ENCODE measurements around the gene CRTAC1.

CRTAC1 gene

GRCh38 chr10:97914171-97914836 lies 116.1 kb downstream of the CRTAC1 start:
- TF ChIP-seq CTCF (IDR thresholded peaks at IDR 0.05; ENCODE audit: insufficient read depth, low read length) (no peak), POLR2AphosphoS5 (IDR thresholded peaks at IDR 0.05; ENCODE audit: low read depth) (no peak), SPI1 (IDR thresholded peaks at IDR 0.05; ENCODE audit: borderline replicate concordance, low read depth) (no peak), GABPA (IDR thresholded peaks at IDR 0.05; ENCODE audit: low read depth) (no peak), REST (IDR thresholded peaks at IDR 0.05; ENCODE audit: insufficient replicate concordance, low read depth) (no peak)
- no peak overlapping the region for H3K4me3 ChIP-seq (replicated peaks; ENCODE audit: insufficient read depth, low read length)
- H3K27me3 ChIP-seq (ENCODE audit: insufficient read depth, poor library complexity, severe bottlenecking): no peaks in the 10 kb centered on the region

GRCh38 chr10:97913614-97914013 lies 116.8 kb downstream of the CRTAC1 start:
- DNase-seq (ENCODE audit: low read depth in 1 of 2, low spot score in 1 of 2): no peak
- TF ChIP-seq GABPA (IDR thresholded peaks at IDR 0.05; ENCODE audit: low read depth): no peak
- no peak for TF ChIP-seq SPI1 (IDR thresholded peaks at IDR 0.05; ENCODE audit: borderline replicate concordance, low read depth)
- no peak for TF ChIP-seq POLR2AphosphoS5 (IDR thresholded peaks at IDR 0.05; ENCODE audit: low read depth)
- TF ChIP-seq REST (IDR thresholded peaks at IDR 0.05; ENCODE audit: insufficient replicate concordance, low read depth): no peak
- H3K27me3 ChIP-seq (ENCODE audit: insufficient read depth, poor library complexity, severe bottlenecking): no peaks in the 10 kb centered on the region

More at GRCh38 chr10:97914171-97914836, 116.1 kb downstream of the CRTAC1 start:
- no peak overlapping the region for H3K27ac ChIP-seq (replicated peaks)
- DNase-seq (ENCODE audit: low read depth in 1 of 2, low spot score in 1 of 2): no peak

GRCh38 chr10:97913193-97913592 lies 117.2 kb downstream of the CRTAC1 start:
- Histone ChIP-seq H3K4me3 (replicated peaks; ENCODE audit: insufficient read depth, low read length) (no peak overlapping the region), H3K27me3 (ENCODE audit: insufficient read depth, poor library complexity, severe bottlenecking) (no peaks in the 10 kb centered on the region), H3K27ac (replicated peaks) (no peak overlapping the region)
- no peak for DNase-seq (ENCODE audit: low read depth in 1 of 2, low spot score in 1 of 2)
- TF ChIP-seq POLR2AphosphoS5 (IDR thresholded peaks at IDR 0.05; ENCODE audit: low read depth) (no peak), GABPA (IDR thresholded peaks at IDR 0.05; ENCODE audit: low read depth) (no peak), REST (IDR thresholded peaks at IDR 0.05; ENCODE audit: insufficient replicate concordance, low read depth) (no peak), SPI1 (IDR thresholded peaks at IDR 0.05; ENCODE audit: borderline replicate concordance, low read depth) (no peak)

More at GRCh38 chr10:97913614-97914013, 116.8 kb downstream of the CRTAC1 start:
- Histone ChIP-seq H3K27ac (replicated peaks) (no peak overlapping the region), H3K4me3 (replicated peaks; ENCODE audit: insufficient read depth, low read length) (no peak overlapping the region)

GRCh38 chr10:97911217-97911616 lies 119.2 kb downstream of the CRTAC1 start:
- H3K27ac ChIP-seq (replicated peaks): no peak overlapping the region
- H3K4me3 ChIP-seq (replicated peaks; ENCODE audit: insufficient read depth, low read length): no peak overlapping the region
- no peak for DNase-seq (ENCODE audit: low read depth in 1 of 2, low spot score in 1 of 2)
- no peak for TF ChIP-seq GABPA (IDR thresholded peaks at IDR 0.05; ENCODE audit: low read depth)
- H3K27me3 ChIP-seq (ENCODE audit: insufficient read depth, poor library complexity, severe bottlenecking): no peaks in the 10 kb centered on the region

All from HL-60 (cell line).